HepG2 (cell line): Measurements from ENCODE around the gene SPTBN4. TPM values are rescaled to one million over a fixed set of nuclear protein-coding genes. Genes with fewer than 3 reads are reported as not detected.
A peak's percentile ranks its signal among the peaks of the same experiment; 100 is the strongest.

Experiments
- GABPB1 ChIP-seq: IDR thresholded peaks from 2 replicates; pipeline ENCODE4 v1.6.1; 2016; ENCODE audit warnings: mild to moderate bottlenecking, missing genetic modification reagents, moderate library complexity, missing compliant biosample characterization
- HDAC1 ChIP-seq: sonication (generic); formaldehyde crosslinking; IDR thresholded peaks from 2 replicates; pipeline ENCODE4 v1.5.1; 2020; ENCODE audit warnings: mild to moderate bottlenecking, missing genetic modification reagents
- HDAC2 ChIP-seq: sonication (generic); formaldehyde crosslinking; IDR thresholded peaks from 2 replicates; pipeline ENCODE4 v1.4.0; 2020; ENCODE audit warnings: missing genetic modification reagents
- HMGXB4 ChIP-seq, 2 experiments: sonication (generic) in 1 of 2; formaldehyde crosslinking in 1 of 2; IDR thresholded peaks; 2 replicates each; pipeline versions ENCODE4 v1.4.0 to v1.6.1; 2018 to 2020; ENCODE audit warnings: missing genetic modification reagents in 2 of 2, borderline replicate concordance in 1 of 2, low read depth in 1 of 2, mild to moderate bottlenecking in 1 of 2, missing biosample characterization in 1 of 2
- MAFG ChIP-seq: sonication (generic); formaldehyde crosslinking; IDR thresholded peaks from 2 replicates; pipeline ENCODE4 v1.5.1; 2020; ENCODE audit warnings: mild to moderate bottlenecking, missing genetic modification reagents
- MAFK ChIP-seq, 2 experiments: IDR thresholded peaks in 1 of 2; conservative IDR thresholded peaks in 1 of 2; 2 replicates each; pipeline ENCODE4 v1.6.1; 2011; ENCODE audit warnings: improper control_type of control experiment in 2 of 2, low read length in 2 of 2
- NR2F1 ChIP-seq, 2 experiments: fragments of 450-650 bp in 1 of 2; formaldehyde crosslinking in 1 of 2; IDR thresholded peaks; 2 replicates each; pipeline versions ENCODE4 v1.5.0 to v1.6.1; 2016 to 2020; ENCODE audit warnings: mild to moderate bottlenecking in 1 of 2, missing compliant biosample characterization in 1 of 2, missing genetic modification reagents in 1 of 2, moderate library complexity in 1 of 2
- POGZ ChIP-seq: sonication (generic); formaldehyde crosslinking; IDR thresholded peaks from 2 replicates; pipeline ENCODE4 v1.4.0; 2020; ENCODE audit warnings: mild to moderate bottlenecking, missing genetic modification reagents
- RELA ChIP-seq: sonication (generic); formaldehyde crosslinking; IDR thresholded peaks from 2 replicates; pipeline ENCODE4 v1.4.0; 2020; ENCODE audit warnings: missing genetic modification reagents
- SMAD3 ChIP-seq: sonication (generic); formaldehyde crosslinking; IDR thresholded peaks from 2 replicates; pipeline ENCODE4 v1.4.0; 2020; ENCODE audit warnings: missing genetic modification reagents
- THAP11 ChIP-seq: IDR thresholded peaks from 2 replicates; pipeline ENCODE4 v1.6.1; 2016; ENCODE audit warnings: missing biosample characterization, missing genetic modification reagents
- UBTF ChIP-seq: sonication (generic); formaldehyde crosslinking; IDR thresholded peaks from 2 replicates; pipeline ENCODE4 v1.4.0; 2020; ENCODE audit warnings: mild to moderate bottlenecking, missing genetic modification reagents
- YEATS2 ChIP-seq: sonication (generic); formaldehyde crosslinking; IDR thresholded peaks from 2 replicates; pipeline ENCODE4 v1.4.0; 2020; ENCODE audit warnings: missing genetic modification reagents, borderline replicate concordance
- ZBTB26 ChIP-seq: IDR thresholded peaks from 2 replicates; pipeline ENCODE4 v1.6.1; 2016; ENCODE audit warnings: missing compliant biosample characterization, missing genetic modification reagents, borderline replicate concordance
- ZBTB33 ChIP-seq: sonication (generic); formaldehyde crosslinking; IDR thresholded peaks from 2 replicates; pipeline ENCODE4 v1.4.0; 2020; ENCODE audit warnings: missing genetic modification reagents
- ZFY ChIP-seq: sonication (generic); formaldehyde crosslinking; IDR thresholded peaks from 2 replicates; pipeline ENCODE4 v1.4.0; 2020; ENCODE audit warnings: missing genetic modification reagents
- ZKSCAN1 ChIP-seq: fragments of 150-350 bp; IDR thresholded peaks from 2 replicates; pipeline ENCODE4 v1.6.1; 2014; ENCODE audit warnings: low read length
- ZNF207 ChIP-seq: fragments of 450-650 bp; IDR thresholded peaks from 2 replicates; pipeline ENCODE4 v1.6.1; 2016; ENCODE audit warnings: antibody characterized with exemption, borderline replicate concordance
- ZNF274 ChIP-seq: sonication (generic); formaldehyde crosslinking; IDR thresholded peaks from 2 replicates; pipeline ENCODE4 v1.5.1; 2020; ENCODE audit warnings: mild to moderate bottlenecking, missing genetic modification reagents
- polyA plus RNA-seq, 8 experiments: library from polyadenylated mRNA; depleted of rRNA in 3 of 8; stranded (reverse) in 7 of 8; unstranded in 1 of 8; fragments of >200 nt; fragmentation: Illumina TruSeq in 4 of 8; extraction: Trizol in 4 of 8; gene quantifications; 2 replicates each; pipeline versions ENCODE4 v1.2.1 to v1.2.3, GENCODE V29; 2011 to 2016; ENCODE audit warnings: low read depth in 4 of 8, missing spikeins in 1 of 8, mixed read lengths in 1 of 8; ENCODE audit not compliant: insufficient read depth in 1 of 8
- total RNA-seq, 5 experiments: library from RNA; depleted of rRNA; stranded (reverse); fragments of >200 nt; fragmentation: Illumina TruSeq; extraction: Trizol; gene quantifications; 2 replicates each; pipeline ENCODE4 v1.2.3, GENCODE V29; 2016; ENCODE audit warnings: low read depth in 1 of 5
- TF ChIP-seq, protein P1 (sequence below): sonication (generic); formaldehyde crosslinking; IDR thresholded peaks from 2 replicates; pipeline ENCODE4 v1.4.0; 2020; ENCODE audit warnings: mild to moderate bottlenecking, missing genetic modification reagents

The SPTBN4 gene
- total and polyA plus RNA-seq, 2 of the 13 experiments (the other 11 are each of a cell fraction or from before 2014, with no cell fraction given): 0.11 TPM

DNA sequence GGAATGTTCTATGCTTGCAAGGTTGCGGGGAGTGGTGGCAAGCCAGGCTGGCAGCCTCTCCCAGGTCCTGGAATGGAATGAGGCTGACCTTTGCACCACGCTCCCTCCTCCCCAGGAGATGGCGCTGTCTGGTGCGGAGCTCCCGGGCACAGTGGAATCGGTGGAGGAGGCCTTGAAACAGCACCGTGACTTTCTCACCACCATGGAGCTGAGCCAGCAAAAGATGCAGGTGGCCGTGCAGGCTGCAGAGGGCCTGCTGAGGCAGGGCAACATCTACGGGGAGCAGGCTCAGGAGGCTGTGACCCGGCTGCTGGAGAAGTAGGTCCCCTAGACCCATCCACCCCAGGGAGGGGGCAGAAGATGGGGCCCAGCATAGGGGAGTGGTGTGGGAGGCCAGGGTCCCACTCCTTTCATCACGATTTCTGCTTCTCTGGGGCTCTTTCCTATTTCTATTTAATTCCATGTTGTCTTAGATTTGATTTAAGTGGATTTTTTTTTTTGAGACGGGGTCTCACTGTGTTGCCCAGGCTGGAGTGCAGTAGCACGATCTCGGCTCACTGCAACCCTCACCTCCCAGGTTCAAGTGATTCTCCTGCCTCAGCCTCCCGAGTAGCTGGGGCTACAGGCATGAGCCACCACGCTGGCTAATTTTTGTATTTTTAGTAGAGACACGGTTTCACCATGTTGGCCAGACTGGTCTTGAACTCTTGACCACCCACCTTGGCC is 56.7 kb downstream of the SPTBN4 start (continued):
- TF ChIP-seq, protein P1, sequence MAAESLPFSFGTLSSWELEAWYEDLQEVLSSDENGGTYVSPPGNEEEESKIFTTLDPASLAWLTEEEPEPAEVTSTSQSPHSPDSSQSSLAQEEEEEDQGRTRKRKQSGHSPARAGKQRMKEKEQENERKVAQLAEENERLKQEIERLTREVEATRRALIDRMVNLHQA: no peak
- TF ChIP-seq SMAD3 (CRISPR knock-in tag) (no peak), ZNF207 (no peak), UBTF (peak; percentile 44; the same call in 1 of the 2 replicates), THAP11 (peak; percentile 52), MAFG (peak; percentile 39; the same call in 1 of the 2 replicates), RELA (CRISPR knock-in tag) (no peak), GABPB1 (CRISPR knock-in tag) (peak; percentile 41; the same call in 1 of the 2 replicates), HDAC2 (CRISPR knock-in tag) (peak; percentile 35; the same call in 1 of the 2 replicates), HMGXB4 (CRISPR knock-in tag; IDR thresholded peaks at IDR 0.05; ENCODE audit: borderline replicate concordance in 1 of 2, low read depth in 1 of 2) (peak in 1 of 2 experiments; percentile 77; a peak in 2 of 4 replicates), ZKSCAN1 (0 out of 2 replicates have a peak, but pooled peaks have one; percentile 16), ZNF274 (peak; percentile 30; the same call in 1 of the 2 replicates), NR2F1 (CRISPR knock-in tag; IDR thresholded peaks at IDR 0.05) (0 out of 4 replicates have a peak, but pooled peaks of 1 of the 2 experiments have one; percentile 66), HDAC1 (CRISPR knock-in tag) (peak; percentile 40; the same call in 1 of the 2 replicates), YEATS2 (CRISPR knock-in tag) (peak; percentile 33; the same call in 1 of the 2 replicates), ZBTB33 (CRISPR knock-in tag) (peak; percentile 44; the same call in 1 of the 2 replicates), POGZ (CRISPR knock-in tag) (peak; percentile 45; the same call in 1 of the 2 replicates), MAFK (conservative IDR thresholded peaks at IDR 0.05 in 1 of 2, IDR thresholded peaks at IDR 0.05 in 1 of 2; ENCODE audit: low read length in 2 of 2) (peak; percentile 40 to 68; a peak in 3 of 4 replicates), ZFY (peak; percentile 41; the same call in 1 of the 2 replicates), ZBTB26 (CRISPR knock-in tag) (no peak)
